Parathyroid adenoma (tissue), 2 donors: ENCODE results near the gene FOXL1.

ENCODE experiments used
- H2AFZ ChIP-seq: fragments of 300-600 bp; sonication (generic); one replicate; pipeline ENCODE4 v1.7.0; 2017; ENCODE audit warnings: antibody characterized with exemption, mild to moderate bottlenecking
- H3K27ac ChIP-seq: fragments of 300-600 bp; sonication (generic); one replicate; pipeline ENCODE4 v1.7.0; 2017
- H3K27me3 ChIP-seq: fragments of 300-600 bp; sonication (generic); one replicate; pipeline ENCODE4 v1.7.0; 2017; ENCODE audit warnings: low read length; ENCODE audit not compliant: control insufficient read depth, insufficient read depth
- H3K36me3 ChIP-seq: fragments of 300-600 bp; sonication (generic); one replicate; pipeline ENCODE4 v1.7.0; 2017; ENCODE audit warnings: low read length; ENCODE audit not compliant: control insufficient read depth, insufficient read depth
- H3K4me1 ChIP-seq: fragments of 300-600 bp; sonication (generic); one replicate; pipeline ENCODE4 v1.7.0; 2017; ENCODE audit warnings: control low read depth
- H3K4me2 ChIP-seq: fragments of 300-600 bp; sonication (generic); one replicate; pipeline ENCODE4 v1.7.0; 2017; ENCODE audit warnings: low read length
- H3K4me3 ChIP-seq: fragments of 300-600 bp; sonication (generic); one replicate; pipeline ENCODE4 v1.7.0; 2017; ENCODE audit warnings: low read depth, low read length
- H3K79me2 ChIP-seq: fragments of 300-600 bp; sonication (generic); one replicate; pipeline ENCODE4 v1.7.0; 2017; ENCODE audit warnings: control low read depth
- H3K9ac ChIP-seq: fragments of 300-600 bp; sonication (generic); one replicate; pipeline ENCODE4 v1.7.0; 2017; ENCODE audit warnings: mild to moderate bottlenecking
- H3K9me3 ChIP-seq: fragments of 300-600 bp; sonication (generic); one replicate; pipeline ENCODE4 v1.7.0; 2017; ENCODE audit warnings: low read length; ENCODE audit not compliant: control insufficient read depth
- CTCF ChIP-seq: fragments of 300-600 bp; sonication (generic); IDR thresholded peaks from one replicate; pipeline ENCODE4 v1.7.0; 2017; ENCODE audit warnings: antibody characterized with exemption, mild to moderate bottlenecking
- donor health status: primary hyperparathyroidism.

Gene FOXL1

GRCh38 chr16:86540894-86541293 is 37.5 kb upstream of the FOXL1 start:
- Histone ChIP-seq H3K9ac (no peak overlapping the region), H2AFZ (no peak overlapping the region), H3K27me3 (no peaks in the 10 kb centered on the region), H3K4me1 (no peaks in the 10 kb centered on the region), H3K9me3 (no peaks in the 10 kb centered on the region), H3K4me3 (no peak overlapping the region), H3K27ac (no peak overlapping the region), H3K36me3 (no peaks in the 10 kb centered on the region), H3K79me2 (peaks cover 2% of the 10 kb centered on the region), H3K4me2 (no peak overlapping the region)
- TF ChIP-seq CTCF = no peak

- peaks cover 2% of the 10 kb centered on the region for H3K79me2 ChIP-seq
- no peak overlapping the region for H2AFZ ChIP-seq
- no peak overlapping the region for H3K27ac ChIP-seq
- no peaks in the 10 kb centered on the region for H3K9me3 ChIP-seq
- no peaks in the 10 kb centered on the region for H3K36me3 ChIP-seq
- no peak overlapping the region for H3K4me3 ChIP-seq
- H3K4me2 ChIP-seq = no peak overlapping the region
- H3K4me1 ChIP-seq = no peaks in the 10 kb centered on the region
- H3K27me3 ChIP-seq = no peaks in the 10 kb centered on the region
- H3K9ac ChIP-seq = no peak overlapping the region
- no peak for TF ChIP-seq CTCF
Observed at GRCh38 chr16:86541560-86541959, 36.8 kb upstream of the FOXL1 start.

GRCh38 chr16:86542756-86543750 is 35.3 kb upstream of the FOXL1 start:
- H3K27me3 ChIP-seq = no peaks in the 10 kb centered on the region
- no peak overlapping the region for H2AFZ ChIP-seq
- H3K4me1 ChIP-seq = no peaks in the 10 kb centered on the region
- TF ChIP-seq CTCF = no peak
- H3K4me3 ChIP-seq = no peak overlapping the region
- no peaks in the 10 kb centered on the region for H3K9me3 ChIP-seq
- no peak overlapping the region for H3K27ac ChIP-seq
- H3K9ac ChIP-seq = no peak overlapping the region
- H3K79me2 ChIP-seq = peaks cover 2% of the 10 kb centered on the region
- H3K36me3 ChIP-seq = no peaks in the 10 kb centered on the region
- no peak overlapping the region for H3K4me2 ChIP-seq

GRCh38 chr16:86545481-86545880 is 32.9 kb upstream of the FOXL1 start:
- Histone ChIP-seq H3K36me3 (no peaks in the 10 kb centered on the region), H3K9me3 (no peaks in the 10 kb centered on the region), H3K4me3 (no peak overlapping the region), H3K9ac (no peak overlapping the region), H3K4me2 (no peak overlapping the region), H3K79me2 (peaks cover 2% of the 10 kb centered on the region), H3K27me3 (no peaks in the 10 kb centered on the region), H3K4me1 (no peaks in the 10 kb centered on the region), H2AFZ (no peak overlapping the region), H3K27ac (no peak overlapping the region)
- TF ChIP-seq CTCF = no peak
